T-helper 2 cell treated with Interferon-gamma antibody and Interleukin-4, amounts not matched to agents 5 μg/mL and 100 μg/mL, for 36 hours (primary cell): ENCODE results near the gene IL16.

Experiments
- DNase-seq: peaks from one replicate; pipeline ENCODE4 v3.0.0; 2021; ENCODE audit warnings: low spot score
- H3K27ac Mint-ChIP-seq: one replicate; pipeline ENCODE4 v1.8.0; 2021; ENCODE audit warnings: mild to moderate bottlenecking, mixed read lengths
- H3K27me3 Mint-ChIP-seq: one replicate; pipeline ENCODE4 v1.8.0; 2021; ENCODE audit warnings: low read depth, mixed read lengths
- H3K36me3 Mint-ChIP-seq: one replicate; pipeline ENCODE4 v1.8.0; 2021; ENCODE audit warnings: low read depth, mixed read lengths
- H3K4me1 Mint-ChIP-seq: one replicate; pipeline ENCODE4 v1.8.0; 2021; ENCODE audit warnings: low read depth, mixed read lengths
- H3K4me3 Mint-ChIP-seq: one replicate; pipeline ENCODE4 v1.8.0; 2022; ENCODE audit warnings: mild to moderate bottlenecking, moderate library complexity, mixed read lengths
- H3K9me3 Mint-ChIP-seq: one replicate; pipeline ENCODE4 v1.8.0; 2021; ENCODE audit warnings: mixed read lengths

IL16 gene

DNA sequence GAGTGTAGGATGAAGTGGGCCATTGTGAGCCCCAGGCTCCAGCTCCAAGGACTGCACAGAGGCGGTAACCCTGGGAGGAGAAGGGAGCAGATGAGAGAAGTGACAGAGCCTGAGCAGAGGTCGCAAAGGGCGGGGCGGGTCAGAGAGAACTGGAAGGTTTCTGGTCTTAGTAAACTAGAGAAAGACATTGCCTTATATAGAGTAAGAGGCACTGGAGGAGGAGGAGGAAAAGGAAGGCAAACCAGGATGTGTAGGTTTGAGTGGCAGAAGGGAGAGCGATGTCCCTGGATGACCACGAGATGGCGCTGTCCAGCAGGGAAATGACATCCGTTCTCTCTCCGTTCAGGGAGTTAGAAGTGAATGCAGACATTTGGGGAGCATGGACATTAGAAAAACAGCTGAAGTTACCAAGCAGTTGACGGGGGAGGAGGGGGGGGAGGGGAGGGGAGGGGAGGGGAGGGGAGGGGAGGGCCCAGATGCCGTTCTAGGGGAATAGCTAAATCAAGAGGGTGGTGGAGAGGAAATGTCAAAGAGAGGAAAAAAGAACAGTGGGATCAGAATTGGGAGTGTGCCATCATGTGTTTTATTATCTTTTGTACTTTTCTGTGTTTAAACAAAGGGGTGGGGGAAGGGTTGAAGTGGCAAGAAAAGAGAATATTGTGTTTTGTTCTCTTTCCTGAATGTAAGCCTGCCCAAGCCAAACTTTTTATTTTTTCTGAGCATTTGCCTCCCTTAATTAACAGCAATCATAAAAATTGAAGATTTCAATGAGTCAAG is 78.4 kb downstream of the IL16 start:
- Mint-ChIP-seq H3K36me3 (peaks cover 16% of the 10 kb centered on the region), H3K27ac (peak overlapping the region; percentile 77), H3K4me1 (peaks cover 18% of the 10 kb centered on the region), H3K4me3 (peak overlapping the region; percentile 57), H3K27me3 (no peaks in the 10 kb centered on the region), H3K9me3 (peaks cover 21% of the 10 kb centered on the region)
- peak; percentile 74 for DNase-seq

- Mint-ChIP-seq H3K4me3 (no peak overlapping the region), H3K9me3 (peaks cover 21% of the 10 kb centered on the region), H3K27ac (no peak overlapping the region), H3K27me3 (no peaks in the 10 kb centered on the region), H3K4me1 (peaks cover 16% of the 10 kb centered on the region), H3K36me3 (peaks cover 16% of the 10 kb centered on the region)
- DNase-seq, result no peak
Measured at GRCh38 chr15:81275711-81276392, 79.2 kb downstream of the IL16 start.

- Mint-ChIP-seq H3K27me3 (no peaks in the 10 kb centered on the region), H3K27ac (no peak overlapping the region), H3K9me3 (peaks cover 21% of the 10 kb centered on the region), H3K36me3 (peaks cover 16% of the 10 kb centered on the region), H3K4me3 (no peak overlapping the region), H3K4me1 (peaks cover 23% of the 10 kb centered on the region)
- DNase-seq, result no peak
Measured at GRCh38 chr15:81276967-81277366, 80.3 kb downstream of the IL16 start.

GRCh38 chr15:81277851-81278250 is 81.2 kb downstream of the IL16 start:
- H3K4me3 Mint-ChIP-seq, result no peak overlapping the region
- H3K4me1 Mint-ChIP-seq, result peaks cover 23% of the 10 kb centered on the region
- H3K27me3 Mint-ChIP-seq, result no peaks in the 10 kb centered on the region
- H3K9me3 Mint-ChIP-seq, result peaks cover 21% of the 10 kb centered on the region
- H3K36me3 Mint-ChIP-seq, result peaks cover 16% of the 10 kb centered on the region
- no peak overlapping the region for H3K27ac Mint-ChIP-seq
- DNase-seq, result no peak

- Mint-ChIP-seq H3K36me3 (peaks cover 16% of the 10 kb centered on the region), H3K27ac (no peak overlapping the region), H3K4me1 (peaks cover 23% of the 10 kb centered on the region)
Measured at GRCh38 chr15:81278306-81279029, 81.8 kb downstream of the IL16 start.

DNA sequence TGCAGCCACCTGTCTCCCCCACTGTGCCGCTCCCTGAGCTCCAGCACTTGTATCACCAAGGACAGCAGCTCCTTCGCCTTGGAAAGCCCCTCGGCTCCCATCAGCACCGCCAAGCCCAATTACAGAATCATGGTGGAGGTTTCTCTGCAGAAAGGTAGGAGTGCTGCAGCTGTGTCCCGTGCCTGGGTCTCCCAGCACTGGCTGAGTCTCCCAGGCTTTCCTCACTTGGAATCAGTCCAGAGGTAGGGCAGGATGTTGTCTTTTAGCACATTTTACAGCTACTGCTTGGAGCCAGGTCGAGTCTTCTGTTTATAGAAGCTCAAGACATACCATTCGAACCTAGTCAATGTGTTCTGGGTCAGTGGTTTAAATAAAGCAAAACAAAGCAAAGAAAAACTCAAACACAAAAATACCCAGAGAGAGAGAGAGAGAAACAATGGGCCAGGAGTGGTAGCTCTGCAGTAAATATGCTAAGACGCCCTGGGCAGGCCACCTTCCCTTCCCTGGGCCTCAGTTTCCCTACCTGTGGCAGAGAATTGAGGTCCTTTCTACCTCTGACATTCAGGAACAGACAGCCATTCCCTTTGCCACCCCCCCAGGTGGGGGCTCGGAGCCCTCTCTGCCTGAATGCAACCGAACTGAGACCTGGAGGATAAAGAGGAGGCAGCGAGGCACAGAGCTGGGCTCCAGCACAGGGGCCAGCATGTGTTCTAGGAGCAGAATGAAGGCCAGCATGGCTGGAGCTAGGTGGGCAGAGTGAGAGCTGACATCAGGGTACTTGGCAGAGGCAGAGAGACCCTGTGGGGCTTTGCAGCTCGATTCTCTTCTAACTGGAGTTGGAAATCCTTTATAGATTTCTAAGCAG is 83.2 kb downstream of the IL16 start:
- Mint-ChIP-seq H3K4me3 (no peak overlapping the region), H3K36me3 (peaks cover 16% of the 10 kb centered on the region), H3K27me3 (no peaks in the 10 kb centered on the region), H3K9me3 (peaks cover 21% of the 10 kb centered on the region), H3K27ac (no peak overlapping the region), H3K4me1 (peaks cover 23% of the 10 kb centered on the region)
- DNase-seq, result no peak

More at GRCh38 chr15:81278306-81279029, 81.8 kb downstream of the IL16 start:
- no peak overlapping the region for H3K4me3 Mint-ChIP-seq
- peaks cover 21% of the 10 kb centered on the region for H3K9me3 Mint-ChIP-seq
- H3K27me3 Mint-ChIP-seq, result no peaks in the 10 kb centered on the region
- DNase-seq, result no peak

DNA sequence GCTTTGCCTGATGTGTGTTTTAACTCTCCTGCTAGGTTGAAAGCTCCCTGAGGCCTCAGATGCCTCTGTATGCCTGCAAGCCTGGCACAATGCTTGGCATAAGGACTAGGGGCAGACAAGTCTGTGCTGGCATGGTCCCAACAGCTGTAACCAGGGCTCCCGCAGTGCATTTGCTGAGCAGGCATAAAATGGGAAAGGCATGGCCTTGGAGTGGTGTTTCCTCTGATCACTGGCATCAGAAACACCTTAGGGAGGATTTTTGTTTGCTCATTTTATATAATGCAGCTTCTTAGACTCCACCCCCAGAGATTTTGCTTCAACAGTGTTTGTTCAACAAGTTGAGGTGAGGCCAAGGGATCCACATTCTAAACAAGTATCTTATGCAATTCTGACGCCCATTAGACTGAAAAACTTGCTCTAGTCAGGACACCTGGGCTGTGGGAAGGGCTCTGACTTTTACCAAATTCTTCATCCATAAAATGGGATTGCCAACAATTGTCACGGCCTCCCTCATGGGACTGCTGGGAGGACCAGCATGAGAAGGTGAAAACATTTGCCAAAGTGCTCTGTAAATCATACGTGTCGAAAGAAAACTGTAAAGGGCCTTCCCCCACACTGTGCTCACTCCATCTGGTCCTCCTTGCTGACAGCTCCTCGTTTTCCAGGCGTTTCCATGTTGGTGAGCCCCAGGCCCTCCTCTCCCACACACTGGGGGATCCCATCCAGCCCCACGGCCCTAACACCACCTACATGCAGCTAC is 84.2 kb downstream of the IL16 start:
- Mint-ChIP-seq H3K9me3 (peaks cover 21% of the 10 kb centered on the region), H3K27ac (no peak overlapping the region), H3K36me3 (peaks cover 14% of the 10 kb centered on the region), H3K27me3 (no peaks in the 10 kb centered on the region), H3K4me3 (no peak overlapping the region), H3K4me1 (peaks cover 25% of the 10 kb centered on the region)
- DNase-seq, result no peak

GRCh38 chr15:81281456-81281735 is 84.7 kb downstream of the IL16 start:
- H3K4me1 Mint-ChIP-seq, result peaks cover 27% of the 10 kb centered on the region
- H3K27ac Mint-ChIP-seq, result no peak overlapping the region
- no peak overlapping the region for H3K4me3 Mint-ChIP-seq
- no peaks in the 10 kb centered on the region for H3K27me3 Mint-ChIP-seq
- H3K9me3 Mint-ChIP-seq, result peaks cover 21% of the 10 kb centered on the region
- peaks cover 14% of the 10 kb centered on the region for H3K36me3 Mint-ChIP-seq
- no peak for DNase-seq

DNA sequence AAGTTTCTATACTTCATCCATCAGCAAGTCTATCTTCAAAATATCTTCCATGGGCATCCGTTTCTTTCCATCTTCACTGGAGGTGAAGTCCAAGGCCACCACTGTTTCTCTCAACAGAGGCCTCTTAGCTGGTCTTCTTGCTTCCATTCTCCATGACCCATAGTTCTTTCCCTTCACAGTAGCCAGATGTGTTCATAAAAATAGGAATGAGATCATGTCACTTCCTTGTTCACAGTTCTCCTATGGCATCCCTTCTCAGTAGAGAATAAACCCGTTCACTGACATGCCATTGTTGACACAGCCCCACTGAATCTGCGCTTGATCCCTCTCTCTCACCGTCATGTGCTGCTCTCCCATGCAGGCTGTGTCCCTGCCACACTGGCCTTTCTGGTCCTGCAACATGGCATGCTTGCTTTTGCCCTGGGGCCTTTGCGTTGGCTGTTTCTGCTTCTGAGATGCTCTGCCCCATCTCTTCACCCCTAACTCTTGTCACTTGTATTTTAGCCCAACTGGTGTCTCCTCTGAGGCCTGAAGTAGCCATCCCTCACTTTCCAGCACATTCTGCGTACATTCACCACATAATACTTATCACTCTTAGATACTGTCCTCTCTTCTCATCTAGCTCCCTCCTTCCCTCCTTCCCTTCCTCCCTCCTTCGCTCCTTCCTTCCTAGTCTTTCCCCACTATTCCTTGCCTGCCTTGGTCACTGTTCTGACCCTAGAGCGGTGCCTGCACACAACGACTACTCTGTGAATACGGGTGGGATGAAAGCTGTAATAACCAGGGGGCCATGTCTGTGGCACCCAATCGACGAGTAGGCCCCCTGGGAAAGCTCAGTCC is 85.3 kb downstream of the IL16 start:
- no peaks in the 10 kb centered on the region for H3K27me3 Mint-ChIP-seq
- peaks cover 33% of the 10 kb centered on the region for H3K4me1 Mint-ChIP-seq
- no peak for DNase-seq
- peaks cover 18% of the 10 kb centered on the region for H3K9me3 Mint-ChIP-seq
- H3K27ac Mint-ChIP-seq, result no peak overlapping the region
- H3K36me3 Mint-ChIP-seq, result peaks cover 11% of the 10 kb centered on the region
- no peak overlapping the region for H3K4me3 Mint-ChIP-seq

GRCh38 chr15:81282606-81282895 is 85.9 kb downstream of the IL16 start:
- Mint-ChIP-seq H3K36me3 (peaks cover 8% of the 10 kb centered on the region), H3K27ac (no peak overlapping the region), H3K27me3 (no peaks in the 10 kb centered on the region), H3K9me3 (peaks cover 15% of the 10 kb centered on the region), H3K4me3 (no peak overlapping the region), H3K4me1 (peaks cover 35% of the 10 kb centered on the region)
- DNase-seq, result no peak

- H3K4me1 Mint-ChIP-seq, result peaks cover 37% of the 10 kb centered on the region
- no peak for DNase-seq
- H3K36me3 Mint-ChIP-seq, result peaks cover 8% of the 10 kb centered on the region
- no peaks in the 10 kb centered on the region for H3K27me3 Mint-ChIP-seq
- peaks cover 13% of the 10 kb centered on the region for H3K9me3 Mint-ChIP-seq
- no peak overlapping the region for H3K27ac Mint-ChIP-seq
- no peak overlapping the region for H3K4me3 Mint-ChIP-seq
Measured at GRCh38 chr15:81282911-81283310, 86.2 kb downstream of the IL16 start.

GRCh38 chr15:81284256-81285031 is 87.8 kb downstream of the IL16 start:
- DNase-seq, result no peak
- H3K27ac Mint-ChIP-seq, result no peak overlapping the region

More at GRCh38 chr15:81284256-81285031, 87.8 kb downstream of the IL16 start:
- peaks cover 4% of the 10 kb centered on the region for H3K9me3 Mint-ChIP-seq
- H3K4me3 Mint-ChIP-seq, result no peak overlapping the region
- H3K4me1 Mint-ChIP-seq, result peaks cover 44% of the 10 kb centered on the region
- H3K27me3 Mint-ChIP-seq, result no peaks in the 10 kb centered on the region
- peaks cover 7% of the 10 kb centered on the region for H3K36me3 Mint-ChIP-seq
